Regular cardiac myocyte (primary cell): Measurements from ENCODE around the gene DNAJB5. TPM values are rescaled to one million over a fixed set of nuclear protein-coding genes. Genes with fewer than 3 reads are reported as not detected.

ENCODE experiments used
- total RNA-seq: library from RNA; depleted of rRNA; stranded (reverse); fragments of >200 nt; gene quantifications from 2 replicates; pipeline ENCODE4 v1.2.3, GENCODE V29; 2014

Gene DNAJB5
- total RNA-seq, result 8.2 and 10.7 TPM in 2 replicates

GRCh38 chr9:34989003-34989945 is at the start of gene DNAJB5:
DNAJB5 (plus strand) TSS chr9:34989745; CDS start chr9:34990631, 886 bp downstream.

GRCh38 chr9:34957492-34958410 is 31.8 kb upstream of the DNAJB5 start, which contains the start of gene PHF24:
PHF24 (plus strand) TSS chr9:34958285; CDS start chr9:34971299, 13,014 bp downstream.

Other genes starting within 250 kb of the DNAJB5 start
- 0.28 TPM in 1 of 2 replicates, not detected in the other for gene PHF24, start 31.5 kb upstream of the DNAJB5 start, total RNA-seq
- 302 and 466 TPM in 2 replicates for gene VCP, start 82.9 kb downstream of the DNAJB5 start, total RNA-seq
- gene FANCG, start 90.2 kb downstream of the DNAJB5 start, total RNA-seq, result 11.6 and 44.1 TPM in 2 replicates
- gene PIGO, start 106.8 kb downstream of the DNAJB5 start, total RNA-seq, result 11.6 and 11.7 TPM in 2 replicates
- 144 and 332 TPM in 2 replicates for gene STOML2, start 113.4 kb downstream of the DNAJB5 start, total RNA-seq
- gene ATOSB, start 126.1 kb downstream of the DNAJB5 start, total RNA-seq, result 25.4 and 26.8 TPM in 2 replicates
- 29.6 and 30.3 TPM in 2 replicates for gene UNC13B, start 172.3 kb downstream of the DNAJB5 start, total RNA-seq